HG03432 (cell line): ENCODE results near the gene INSRR.

ENCODE experiments used
- ATAC-seq: cut with Tn5 transposase; IDR thresholded peaks from one replicate; pipeline ENCODE4 v1.9.1; 2021; ENCODE audit warnings: mild to moderate bottlenecking, moderate library complexity; ENCODE audit not compliant: unreplicated experiment

Gene INSRR

GRCh38 chr1:156894711-156895454 is 36.0 kb upstream of the INSRR start:
- no peak for ATAC-seq

GRCh38 chr1:156894001-156894400 is 35.1 kb upstream of the INSRR start:
- ATAC-seq = no peak

GRCh38 chr1:156893048-156893953 is 34.4 kb upstream of the INSRR start, which contains the start of gene PEAR1:
TSS of gene PEAR1 (plus strand) at chr1:156893718. CDS start at chr1:156903927, 10,209 bp downstream.
- ATAC-seq = no peak

- peak; percentile 88 for ATAC-seq
These were observed 33.5 kb upstream of the INSRR start for GRCh38 chr1:156892190-156893047.

- no peak for ATAC-seq
These were observed 31.1 kb upstream of the INSRR start for GRCh38 chr1:156889802-156890580.

- no peak for ATAC-seq
These were observed 28.8 kb upstream of the INSRR start for GRCh38 chr1:156887734-156888133.

- no peak for ATAC-seq
These were observed 28.4 kb upstream of the INSRR start for GRCh38 chr1:156887317-156887716.

- ATAC-seq = no peak
These were observed 27.8 kb upstream of the INSRR start for GRCh38 chr1:156886583-156887281.

GRCh38 chr1:156885880-156886355 is 27.0 kb upstream of the INSRR start:
- no peak for ATAC-seq

GRCh38 chr1:156885314-156885713 is 26.4 kb upstream of the INSRR start:
- ATAC-seq = no peak

GRCh38 chr1:156884560-156885184 is 25.8 kb upstream of the INSRR start:
- no peak for ATAC-seq

GRCh38 chr1:156883919-156884318 is 25.0 kb upstream of the INSRR start:
- ATAC-seq = no peak

- ATAC-seq = no peak
These were observed 23.6 kb upstream of the INSRR start for GRCh38 chr1:156882543-156882942.

GRCh38 chr1:156881663-156882062 is 22.7 kb upstream of the INSRR start:
- ATAC-seq = no peak

- no peak for ATAC-seq
These were observed 22.2 kb upstream of the INSRR start for GRCh38 chr1:156881101-156881500.

GRCh38 chr1:156880473-156880872 is 21.6 kb upstream of the INSRR start:
- no peak for ATAC-seq

GRCh38 chr1:156879876-156880275 is 21.0 kb upstream of the INSRR start:
- no peak for ATAC-seq

GRCh38 chr1:156877433-156878170 is 18.7 kb upstream of the INSRR start:
- ATAC-seq = no peak
